K562 (cell line): ENCODE data around the gene CHCHD1. TPM values are rescaled to one million over a fixed set of nuclear protein-coding genes. Genes with fewer than 3 reads are reported as not detected.

ENCODE experiments used
- ATF4 ChIP-seq: fragments of 450-650 bp; formaldehyde crosslinking; IDR thresholded peaks from 2 replicates; pipeline ENCODE4 v1.4.0; 2022; ENCODE audit warnings: mild to moderate bottlenecking, moderate library complexity
- CLOCK ChIP-seq: fragments of 250-450 bp; sonication (Bioruptor Pico); IDR thresholded peaks from 2 replicates; pipeline ENCODE4 v1.4.0; 2020; ENCODE audit warnings: mild to moderate bottlenecking, moderate library complexity, borderline replicate concordance
- ELK1 ChIP-seq: sonication (generic); formaldehyde crosslinking; IDR thresholded peaks from 2 replicates; pipeline ENCODE4 v1.8.1; 2022; ENCODE audit warnings: missing genetic modification reagents
- ETV1 ChIP-seq: fragments of 450-650 bp; conservative IDR thresholded peaks from 2 replicates; pipeline ENCODE4 v1.6.1; 2016; ENCODE audit warnings: missing genetic modification characterization, control low read depth, low read depth, missing compliant biosample characterization
- HNRNPH1 ChIP-seq: fragments of 200-400 bp; formaldehyde crosslinking; optimal IDR thresholded peaks from 2 replicates; pipeline ENCODE3; 2017; ENCODE audit warnings: low read depth, mild to moderate bottlenecking, low read length, moderate library complexity
- HNRNPLL ChIP-seq: fragments of 200-400 bp; formaldehyde crosslinking; IDR thresholded peaks from 2 replicates; pipeline ENCODE4 v1.6.1; 2017; ENCODE audit warnings: low read length, low read depth, mild to moderate bottlenecking; ENCODE audit not compliant: poor library complexity, severe bottlenecking
- JUN ChIP-seq, 2 experiments: sonication (generic) in 1 of 2; formaldehyde crosslinking in 1 of 2; IDR thresholded peaks; 2 replicates each; pipeline versions ENCODE4 v1.6.1 to v1.8.0; 2012 to 2022; ENCODE audit warnings: borderline replicate concordance in 2 of 2, mild to moderate bottlenecking in 2 of 2, improper control_type of control experiment in 1 of 2, low read depth in 1 of 2, low read length in 1 of 2, missing genetic modification reagents in 1 of 2
- KDM5B ChIP-seq: fragments of 200-600 bp; sonication (generic); IDR thresholded peaks from 2 replicates; pipeline ENCODE4 v1.6.1; 2012; ENCODE audit warnings: low read depth, mild to moderate bottlenecking, moderate library complexity, low read length, control low read depth, inconsistent platforms; ENCODE audit not compliant: insufficient replicate concordance
- MBD2 ChIP-seq: sonication (generic); IDR thresholded peaks from 2 replicates; pipeline ENCODE4 v1.6.1; 2016; ENCODE audit warnings: low read depth, borderline replicate concordance
- MTA1 ChIP-seq: fragments of 450-650 bp; IDR thresholded peaks from 2 replicates; pipeline ENCODE4 v1.6.1; 2017; ENCODE audit warnings: borderline replicate concordance
- MXI1 ChIP-seq: IDR thresholded peaks from 2 replicates; pipeline ENCODE4 v1.6.1; 2011; ENCODE audit warnings: low read depth, mild to moderate bottlenecking, improper control_type of control experiment, low read length
- POLR2B ChIP-seq: fragments of 450-650 bp; IDR thresholded peaks from 2 replicates; pipeline ENCODE4 v1.6.1; 2018; ENCODE audit warnings: low read depth; ENCODE audit not compliant: partially characterized antibody
- U2AF2 ChIP-seq: fragments of 200-400 bp; formaldehyde crosslinking; optimal IDR thresholded peaks from 2 replicates; pipeline ENCODE3; 2017; ENCODE audit warnings: low read depth, mild to moderate bottlenecking, low read length
- ZBTB7A ChIP-seq: IDR thresholded peaks from 2 replicates; pipeline ENCODE4 v1.6.1; 2011; ENCODE audit warnings: low read depth, mild to moderate bottlenecking, low read length, moderate library complexity, borderline replicate concordance; ENCODE audit not compliant: control insufficient read depth
- ZNF217 ChIP-seq: sonication (generic); formaldehyde crosslinking; IDR thresholded peaks from 2 replicates; pipeline ENCODE4 v1.8.0; 2022; ENCODE audit warnings: mild to moderate bottlenecking, missing genetic modification reagents
- ZNF395 ChIP-seq: fragments of 200-800 bp; sonication (Bioruptor generic); IDR thresholded peaks from 2 replicates; pipeline ENCODE4 v1.6.1; 2017; ENCODE audit warnings: missing genetic modification characterization, missing compliant biosample characterization
- ZNF445 ChIP-seq: fragments of 250-450 bp; sonication (Bioruptor Pico); IDR thresholded peaks from 2 replicates; pipeline ENCODE4 v1.4.0; 2020; ENCODE audit warnings: low read depth, mild to moderate bottlenecking, moderate library complexity
- ZNF655 ChIP-seq: fragments of 250-450 bp; sonication (Bioruptor Pico); IDR thresholded peaks from 2 replicates; pipeline ENCODE4 v1.5.0; 2021
- ZSCAN32 ChIP-seq: fragments of 450-650 bp; formaldehyde crosslinking; IDR thresholded peaks from 2 replicates; pipeline ENCODE4 v1.4.0; 2020; ENCODE audit warnings: mild to moderate bottlenecking, moderate library complexity
- polyA plus RNA-seq, 8 experiments: library from polyadenylated mRNA; depleted of rRNA in 4 of 8; stranded (reverse) in 5 of 8; unstranded in 3 of 8; fragments of >200 nt; fragmentation: Nextera tagmentation in 2 of 8; fragmentation: Illumina TruSeq in 1 of 8; extraction: Ambion mirVana in 2 of 8; extraction: Trizol in 1 of 8; gene quantifications; 2 replicates each; pipeline versions ENCODE4 v1.2.1 to v1.2.3, GENCODE V29; 2011 to 2014; ENCODE audit warnings: inconsistent platforms in 1 of 8, missing spikeins in 1 of 8
- total RNA-seq, 7 experiments: library from RNA; depleted of rRNA in 6 of 7; stranded (reverse); fragments of >200 nt in 6 of 7; fragmentation: Illumina TruSeq in 2 of 7; extraction: Trizol in 2 of 7; gene quantifications; 2 replicates each; pipeline versions ENCODE4 v1.2.1 to v1.2.3, GENCODE V29; 2011 to 2021; ENCODE audit warnings: low replicate concordance in 1 of 7

Gene CHCHD1
- total and polyA plus RNA-seq, 9 of the 15 experiments (the other 6 are each of a cell fraction or from before 2014, with no cell fraction given) = 52.9 to 126 (median 83.4) TPM

- TF ChIP-seq ZNF217 = no peak
- no peak for TF ChIP-seq KDM5B
- TF ChIP-seq CLOCK = no peak
- no peak for TF ChIP-seq MTA1
- no peak for TF ChIP-seq JUN (IDR thresholded peaks at IDR 0.05; ENCODE audit: borderline replicate concordance, low read depth, low read length)
- no peak; the same call in 1 of the 2 replicates for TF ChIP-seq JUN (CRISPR knock-in tag; IDR thresholded peaks at IDR 0.05; ENCODE audit: borderline replicate concordance)
- TF ChIP-seq POLR2B = no peak
- TF ChIP-seq HNRNPH1 = no peak
- no peak for TF ChIP-seq HNRNPLL
- no peak for TF ChIP-seq ZNF445 (CRISPR knock-in tag)
- no peak for TF ChIP-seq ZNF655 (CRISPR knock-in tag)
- TF ChIP-seq ELK1 (CRISPR knock-in tag) = no peak
- no peak for TF ChIP-seq MXI1
- peak; percentile 22; the same call in 1 of the 2 replicates for TF ChIP-seq ETV1 (tag)
- no peak for TF ChIP-seq MBD2
- TF ChIP-seq ZBTB7A = 0 out of 2 replicates have a peak, but pooled peaks have one; percentile 46
- no peak for TF ChIP-seq ZNF395 (CRISPR knock-in tag)
- no peak for TF ChIP-seq U2AF2
- no peak; the same call in 1 of the 2 replicates for TF ChIP-seq ATF4
- no peak for TF ChIP-seq ZSCAN32
Measured at GRCh38 chr10:73810735-73811465, 29.1 kb downstream of the CHCHD1 start (continued).
